Stomach (tissue), 9 donors: ENCODE measurements around the gene RANBP17. TPM values are rescaled to one million over a fixed set of nuclear protein-coding genes. Genes with fewer than 3 reads are reported as not detected.
A peak's percentile ranks its signal among the peaks of the same experiment; 100 is the strongest.

Experiments used
- DNase-seq, 2 donors: peaks; one replicate each; pipeline versions ENCODE4 v3.0.0 to v3.0.0-alpha.2; 2013 to 2019
- H3K27ac ChIP-seq, 5 donors: fragments of 200-600 bp in 4 of 5; sonication (generic) in 4 of 5; one replicate each; pipeline ENCODE4 v1.5.1; 2013 to 2019; ENCODE audit warnings: mild to moderate bottlenecking in 1 of 5, moderate library complexity in 1 of 5
- H3K27me3 ChIP-seq, 3 donors: fragments of 200-600 bp; sonication (generic); one replicate each; pipeline ENCODE4 v1.5.1; 2017 to 2019; ENCODE audit warnings: mixed run types in 1 of 3
- H3K36me3 ChIP-seq, 4 donors: fragments of 200-600 bp; sonication (generic); 1 replicate in 3 of 4; 2 replicates in 1 of 4; pipeline ENCODE4 v1.5.1; 2016 to 2019
- H3K4me1 ChIP-seq, 4 donors: fragments of 200-600 bp; sonication (generic); one replicate each; pipeline ENCODE4 v1.5.1; 2016 to 2019
- H3K4me3 ChIP-seq, 4 donors: fragments of 200-600 bp; sonication (generic) in 3 of 4; one replicate each; pipeline ENCODE4 v1.5.1; 2016 to 2019; ENCODE audit warnings: mild to moderate bottlenecking in 1 of 4
- H3K9me3 ChIP-seq, 4 donors: fragments of 200-600 bp; sonication (generic); one replicate each; pipeline ENCODE4 v1.5.1; 2016 to 2019
- EP300 ChIP-seq: sonication (generic); formaldehyde crosslinking; IDR thresholded peaks from one replicate; pipeline ENCODE4 v1.6.1; 2017; ENCODE audit warnings: antibody characterized with exemption
- POLR2A ChIP-seq, 4 donors: fragments of 450-650 bp; IDR thresholded peaks; one replicate each; pipeline ENCODE4 v1.6.1; 2016; ENCODE audit warnings: antibody characterized with exemption in 4 of 4, control low read depth in 2 of 4, mild to moderate bottlenecking in 1 of 4, moderate library complexity in 1 of 4
- POLR2AphosphoS5 ChIP-seq, 3 donors: sonication (generic); formaldehyde crosslinking; IDR thresholded peaks; one replicate each; pipeline ENCODE4 v1.6.1; 2016; ENCODE audit warnings: antibody characterized with exemption in 3 of 3
- WGBS, 5 donors: extraction: QIAGEN DNeasy Blood & Tissue Kit in 3 of 5; methylation state at CpG; one replicate each; pipeline versions ENCODE4 v1.1.5 to v1.1.7; 2013 to 2018; 5-methylcytosine and 5-hydroxymethylcytosine counted together
- intact Hi-C: fragments of 100-400 bp; cut with DNase I; formaldehyde crosslinking; loops from one replicate; pipeline ENCODE4 v1.15.1; 2023; ENCODE audit warnings: low total_unique reads
- polyA plus RNA-seq, 3 donors: library from polyadenylated mRNA; stranded (reverse); fragments of 200-250 nt; gene quantifications; one replicate each; pipeline ENCODE4 v1.2.3, GENCODE V29; 2013
- total RNA-seq, 5 donors: library from RNA; depleted of rRNA; stranded (reverse); fragments of >200 nt; gene quantifications; one replicate each; pipeline versions ENCODE4 v1.1.0 to v1.2.3, GENCODE V29; 2014 to 2016
- TF ChIP-seq, protein P1 (sequence below), 7 experiments: fragments of 450-650 bp in 4 of 7; fragments of 200-600 bp in 3 of 7; sonication (generic) in 3 of 7; IDR thresholded peaks; one replicate each; pipeline ENCODE4 v1.5.1; 2016 to 2019; ENCODE audit warnings: antibody characterized with exemption in 7 of 7, control low read depth in 2 of 7, mild to moderate bottlenecking in 1 of 7
- donor health status: healthy with polysubstance abuse.
- donor health status: Bipolar disorder and iron deficiency.
- donor health status: healthy.

Gene RANBP17
- total and polyA plus RNA-seq, 8 donors = 1.4 to 75.6 (median 10.5) TPM

DNA sequence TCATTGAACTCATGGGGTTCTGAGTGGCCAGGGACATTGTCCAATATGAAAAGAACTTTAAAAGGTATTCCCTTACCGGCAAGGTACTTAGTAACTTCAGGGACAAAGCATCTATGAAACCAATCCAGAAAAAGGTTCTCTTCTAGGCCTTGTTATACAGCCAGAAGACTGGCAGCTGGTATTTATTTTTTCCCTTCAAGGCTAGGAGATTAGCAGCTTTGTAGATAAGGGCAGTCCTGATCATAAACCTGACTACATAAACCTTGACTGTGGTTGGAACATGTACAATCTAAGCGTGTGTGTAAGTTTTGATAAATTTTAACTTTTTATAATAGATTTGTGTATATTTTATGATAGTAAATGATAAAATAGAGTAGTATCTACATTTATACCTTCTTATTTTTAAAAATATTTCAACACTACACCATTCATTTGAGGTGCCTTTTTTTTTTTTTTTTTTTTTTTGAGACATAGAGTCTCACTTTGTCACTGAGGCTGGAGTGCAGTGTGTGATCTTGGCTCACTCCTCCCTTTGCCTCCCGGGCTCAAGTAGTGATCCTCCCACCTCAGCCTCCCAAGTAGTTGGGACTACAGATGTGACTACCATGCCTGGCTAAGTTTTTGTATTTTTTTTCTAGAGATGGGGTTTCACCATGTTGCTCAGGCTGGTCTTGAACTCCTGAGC lies 24.5 kb downstream of the RANBP17 start:
- intact Hi-C loops = no loop called here
- no peak overlapping the region for H3K4me3 ChIP-seq
- TF ChIP-seq POLR2AphosphoS5 (IDR thresholded peaks at IDR 0.05) (peak in 1 of 3 donors; percentile 40), EP300 (no peak), POLR2A (IDR thresholded peaks at IDR 0.05) (no peak)
- TF ChIP-seq, protein P1, sequence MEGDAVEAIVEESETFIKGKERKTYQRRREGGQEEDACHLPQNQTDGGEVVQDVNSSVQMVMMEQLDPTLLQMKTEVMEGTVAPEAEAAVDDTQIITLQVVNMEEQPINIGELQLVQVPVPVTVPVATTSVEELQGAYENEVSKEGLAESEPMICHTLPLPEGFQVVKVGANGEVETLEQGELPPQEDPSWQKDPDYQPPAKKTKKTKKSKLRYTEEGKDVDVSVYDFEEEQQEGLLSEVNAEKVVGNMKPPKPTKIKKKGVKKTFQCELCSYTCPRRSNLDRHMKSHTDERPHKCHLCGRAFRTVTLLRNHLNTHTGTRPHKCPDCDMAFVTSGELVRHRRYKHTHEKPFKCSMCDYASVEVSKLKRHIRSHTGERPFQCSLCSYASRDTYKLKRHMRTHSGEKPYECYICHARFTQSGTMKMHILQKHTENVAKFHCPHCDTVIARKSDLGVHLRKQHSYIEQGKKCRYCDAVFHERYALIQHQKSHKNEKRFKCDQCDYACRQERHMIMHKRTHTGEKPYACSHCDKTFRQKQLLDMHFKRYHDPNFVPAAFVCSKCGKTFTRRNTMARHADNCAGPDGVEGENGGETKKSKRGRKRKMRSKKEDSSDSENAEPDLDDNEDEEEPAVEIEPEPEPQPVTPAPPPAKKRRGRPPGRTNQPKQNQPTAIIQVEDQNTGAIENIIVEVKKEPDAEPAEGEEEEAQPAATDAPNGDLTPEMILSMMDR (IDR thresholded peaks at IDR 0.05) = no peak
- H3K36me3 ChIP-seq = no peaks in the 10 kb centered on the region
- WGBS, 5 donors = 35 to 59% (median 49%) methylated on average over 3 of the region's 3 CpGs
- peaks cover 0 to 13% (median 0%) of the 10 kb centered on the region in 4 donors for H3K4me1 ChIP-seq
- peak in 1 of 2 donors; percentile 30 for DNase-seq
- no peaks in the 10 kb centered on the region for H3K9me3 ChIP-seq
- no peaks in the 10 kb centered on the region for H3K27me3 ChIP-seq
- H3K27ac ChIP-seq = peak overlapping the region in 1 of 5 donors; percentile 30

DNA sequence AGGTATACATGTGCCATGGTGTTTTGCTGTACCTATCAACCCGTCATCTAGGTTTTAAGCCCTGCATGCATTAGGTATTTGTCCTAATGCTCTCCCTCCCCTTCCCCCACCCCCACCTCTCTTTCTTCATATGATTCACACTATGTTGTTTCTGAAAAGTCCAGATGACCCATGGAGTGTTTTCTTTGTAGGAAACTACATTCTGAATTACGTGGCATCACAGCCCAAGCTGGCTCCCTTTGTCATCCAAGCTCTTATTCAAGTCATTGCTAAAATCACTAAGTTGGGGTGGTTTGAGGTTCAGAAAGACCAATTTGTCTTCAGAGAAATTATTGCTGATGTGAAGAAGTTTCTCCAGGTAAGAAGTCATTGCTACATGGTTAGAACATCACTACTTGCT lies 30.4 kb downstream of the RANBP17 start:
- Histone ChIP-seq H3K27me3 (no peaks in the 10 kb centered on the region), H3K36me3 (no peaks in the 10 kb centered on the region), H3K9me3 (no peaks in the 10 kb centered on the region), H3K4me1 (no peaks in the 10 kb centered on the region), H3K4me3 (no peak overlapping the region), H3K27ac (no peak overlapping the region)
- DNase-seq = no peak
- intact Hi-C loops = no loop called here
- TF ChIP-seq POLR2A (IDR thresholded peaks at IDR 0.05) (no peak), POLR2AphosphoS5 (IDR thresholded peaks at IDR 0.05) (no peak), EP300 (no peak)
- TF ChIP-seq, protein P1 (IDR thresholded peaks at IDR 0.05) = no peak
- WGBS, 5 donors = 86 to 100% (median 92%) methylated on average over 2 of the region's 2 CpGs

DNA sequence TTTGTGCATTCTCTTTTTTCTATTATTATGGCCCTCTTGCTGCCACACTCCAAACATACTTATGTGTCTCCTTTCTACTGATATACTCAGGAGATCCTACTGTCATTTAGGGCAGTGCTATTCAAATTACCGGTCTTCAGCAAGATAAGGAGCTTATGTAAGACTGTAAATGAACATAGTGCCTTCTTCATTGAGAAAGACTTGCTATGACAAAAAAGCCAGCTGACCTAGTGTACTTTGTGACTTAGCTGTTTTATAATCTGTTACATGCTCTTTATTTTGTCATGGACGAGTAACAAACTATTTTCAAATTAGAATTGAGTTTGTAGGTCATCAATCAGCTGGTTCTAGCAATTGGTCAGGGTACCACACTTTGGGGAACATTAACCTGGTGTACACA lies 32.8 kb downstream of the RANBP17 start:
- no peak for TF ChIP-seq POLR2A (IDR thresholded peaks at IDR 0.05)
- no peak for TF ChIP-seq POLR2AphosphoS5 (IDR thresholded peaks at IDR 0.05)
- TF ChIP-seq, protein P1 (IDR thresholded peaks at IDR 0.05) = no peak
- no peak for TF ChIP-seq EP300
- Histone ChIP-seq H3K27ac (no peak overlapping the region), H3K27me3 (no peaks in the 10 kb centered on the region), H3K4me1 (no peaks in the 10 kb centered on the region), H3K4me3 (no peak overlapping the region), H3K36me3 (no peaks in the 10 kb centered on the region), H3K9me3 (no peaks in the 10 kb centered on the region)
- 45 to 85% (median 74%) methylated on average over 2 of the region's 2 CpGs for WGBS, 5 donors
- DNase-seq = no peak
- intact Hi-C loops = no loop called here

DNA sequence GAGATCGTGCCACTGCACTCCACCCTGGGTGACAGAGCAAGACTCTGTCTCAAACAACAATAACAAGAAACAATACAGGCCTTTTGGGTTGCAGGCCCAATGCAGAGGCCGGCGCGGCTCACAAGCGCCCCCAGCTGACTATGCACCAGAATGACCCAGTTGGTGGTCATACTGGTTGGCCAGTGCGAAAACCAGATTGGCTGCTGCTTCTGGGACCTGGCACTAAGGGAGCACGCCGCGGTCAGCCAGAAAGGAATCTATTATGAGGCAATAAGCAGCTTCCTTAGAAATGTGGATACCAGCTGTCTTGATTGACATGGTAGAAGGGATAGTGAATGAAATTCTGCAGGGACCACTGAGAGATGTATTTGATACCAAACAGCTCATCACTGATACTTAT lies 35.0 kb downstream of the RANBP17 start:
- peak in 1 of 2 donors; percentile 26 for DNase-seq
- no peaks in the 10 kb centered on the region for H3K27me3 ChIP-seq
- no peaks in the 10 kb centered on the region for H3K4me1 ChIP-seq
- TF ChIP-seq POLR2A (IDR thresholded peaks at IDR 0.05) (no peak), EP300 (no peak), POLR2AphosphoS5 (IDR thresholded peaks at IDR 0.05) (no peak)
- TF ChIP-seq, protein P1 (IDR thresholded peaks at IDR 0.05) = no peak
- no peak overlapping the region for H3K4me3 ChIP-seq
- intact Hi-C loops = no loop called here
- H3K9me3 ChIP-seq = peaks cover 0 to 6% (median 0%) of the 10 kb centered on the region in 4 donors
- no peak overlapping the region for H3K27ac ChIP-seq
- WGBS, 5 donors = 70 to 83% (median 79%) methylated on average over 9 of the region's 9 CpGs
- H3K36me3 ChIP-seq = no peaks in the 10 kb centered on the region
